Skeletal muscle cell (primary cell): ENCODE measurements around the gene OTOA.
"Not testable (repeated sequence)": the region's sequence is repeated elsewhere in the genome, so short reads cannot be mapped to it uniquely, and the experiment has no call there.

ENCODE experiments used
- DNase-seq: peaks from one replicate; pipeline ENCODE4 v3.0.0-alpha.2; 2010; ENCODE audit warnings: low read depth
- H3K4me3 ChIP-seq: 2 replicates; pipeline ENCODE4 v1.5.1; 2011; ENCODE audit warnings: low read depth, mild to moderate bottlenecking, control low read depth, low read length, moderate library complexity

The OTOA gene

DNA sequence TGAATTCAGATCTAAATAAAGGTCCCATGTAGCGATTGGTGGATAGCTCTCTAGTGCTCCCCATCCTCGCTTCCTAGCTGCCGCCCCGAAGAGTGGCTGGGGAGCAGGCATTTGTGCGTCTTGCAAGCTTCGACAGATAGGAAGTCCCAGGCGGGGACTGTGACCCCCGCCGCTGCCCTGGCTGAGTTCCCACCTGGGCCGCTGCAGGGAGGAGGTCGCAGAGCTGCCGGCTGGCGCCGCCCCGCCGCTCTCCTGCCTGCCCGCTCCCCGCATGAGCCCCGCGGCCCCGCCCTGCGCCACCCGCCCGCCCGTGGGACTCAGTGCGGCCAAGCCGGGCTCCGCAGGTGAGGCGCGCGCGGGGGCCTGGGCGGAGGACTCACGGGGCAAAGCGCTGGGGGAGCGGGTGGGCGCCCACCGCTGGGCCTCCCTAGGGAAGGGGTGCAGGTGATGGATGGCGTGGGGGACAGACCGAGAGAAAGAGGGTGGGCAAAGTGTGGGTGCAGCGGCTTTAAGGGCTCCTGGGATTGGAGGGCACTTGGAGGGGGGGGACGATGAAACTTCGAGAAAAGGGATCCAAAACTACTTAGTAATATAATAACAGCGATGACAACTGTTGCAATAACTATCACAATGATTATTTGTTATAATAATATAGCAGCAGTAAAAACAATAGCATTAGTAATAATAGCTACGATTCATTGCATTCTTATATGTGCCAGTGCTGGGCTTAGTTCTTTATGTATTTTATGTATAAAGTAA lies at the start of gene OTOA:
OTOA (plus strand) TSS at position 80 of the 759 bp plus-strand sequence. CDS start 14,547 bp downstream, outside the sequence.
- peak within 1 kb of the TSS; percentile 31 for H3K4me3 ChIP-seq
- DNase-seq, result no peak

DNA sequence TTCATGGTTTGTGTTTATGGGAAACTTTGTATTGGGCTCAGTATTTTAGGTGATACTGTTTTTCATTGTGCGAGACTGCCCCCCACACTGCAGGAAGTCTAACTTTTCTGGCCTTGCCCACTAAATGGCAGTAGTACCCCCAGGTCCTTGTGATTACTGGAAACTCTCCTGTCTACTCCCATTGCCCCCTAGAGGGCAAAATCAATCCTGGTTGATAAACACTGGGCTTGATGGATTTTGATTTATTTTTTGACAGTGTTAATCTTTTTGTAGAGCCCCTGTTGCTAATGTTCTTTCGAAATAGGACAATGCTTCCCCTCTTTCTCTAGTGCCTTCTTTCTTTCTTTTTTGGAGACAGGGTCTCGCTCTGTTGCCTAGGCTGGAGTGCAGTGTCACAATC lies 48.9 kb upstream of the OTOA start:
- DNase-seq, result no peak
- no peak overlapping the region for H3K4me3 ChIP-seq

GRCh38 chr16:21617607-21618006 lies 46.2 kb upstream of the OTOA start:
- DNase-seq, result no peak

DNA sequence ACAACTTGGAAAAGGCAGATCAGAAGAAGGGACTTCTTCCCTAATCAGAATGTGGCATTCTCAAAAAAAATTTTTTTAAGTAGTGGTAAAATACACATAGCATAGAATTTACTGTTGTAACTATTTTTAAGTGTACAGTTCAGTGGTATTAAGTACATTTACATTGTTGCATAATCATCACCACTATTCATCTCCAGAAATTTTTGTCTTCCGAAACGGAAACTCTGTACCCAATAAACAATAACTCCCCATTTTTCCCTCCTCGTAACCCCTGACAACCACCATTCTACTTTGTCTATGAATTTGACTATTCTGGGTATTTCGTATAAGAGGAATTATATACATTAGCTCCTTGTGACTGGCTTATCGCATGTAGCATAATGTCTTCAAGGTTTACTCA lies 45.5 kb upstream of the OTOA start:
- no peak for DNase-seq
- no peak overlapping the region for H3K4me3 ChIP-seq

More at GRCh38 chr16:21617607-21618006, 46.2 kb upstream of the OTOA start:
- no peak overlapping the region for H3K4me3 ChIP-seq

DNA sequence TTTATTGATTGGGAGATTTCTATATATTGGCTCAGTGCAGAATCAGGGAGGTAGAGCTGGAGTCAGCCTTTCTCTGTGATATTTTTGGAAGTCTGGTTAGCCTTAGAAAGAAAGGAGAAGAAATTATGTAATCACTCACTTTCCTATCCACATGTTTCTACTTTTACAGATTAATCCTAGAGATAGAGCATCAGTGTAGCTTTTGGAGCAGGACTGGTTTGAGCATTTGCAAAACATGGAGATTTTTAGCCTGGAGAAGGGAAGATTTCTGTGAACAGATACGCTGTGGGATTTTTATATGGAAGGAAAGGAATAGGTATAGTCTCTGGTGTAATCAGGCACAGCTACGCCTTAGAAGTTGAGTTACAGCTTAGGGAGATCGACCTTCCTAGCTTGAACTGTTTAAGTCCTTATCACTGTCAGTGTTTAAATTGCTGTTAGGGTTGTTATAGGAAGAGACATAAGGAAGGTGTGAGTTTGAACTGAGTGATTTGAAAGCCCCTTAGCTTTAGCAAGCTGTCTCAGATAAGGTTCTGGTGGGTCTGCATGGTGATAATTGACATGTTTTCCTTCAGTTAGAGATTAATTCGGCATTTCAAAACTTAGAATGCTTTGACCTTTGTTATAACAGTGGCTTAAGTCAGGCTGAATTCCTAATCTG lies 43.9 kb upstream of the OTOA start:
- DNase-seq, result no peak
- H3K4me3 ChIP-seq, result no peak overlapping the region

DNA sequence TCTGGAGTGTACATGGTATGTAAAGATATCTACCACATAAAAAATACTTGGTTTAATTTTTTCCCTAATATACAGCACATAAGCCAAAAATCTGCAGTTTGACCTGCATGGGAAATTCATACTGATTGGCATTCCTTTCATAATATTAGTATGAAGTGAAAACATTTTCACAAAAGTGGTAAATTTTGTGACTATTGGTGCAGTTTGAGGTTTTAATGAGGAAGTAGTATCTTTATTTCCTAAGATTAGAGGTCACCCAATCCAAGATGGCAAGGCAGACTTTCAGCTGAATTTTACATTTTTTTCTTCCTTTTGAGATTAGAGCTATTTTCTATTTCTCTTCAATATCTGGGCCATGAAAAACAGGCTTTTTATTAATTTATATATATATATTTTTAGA lies 43.2 kb upstream of the OTOA start:
- no peak overlapping the region for H3K4me3 ChIP-seq
- DNase-seq, result no peak

GRCh38 chr16:21622545-21622944 lies 41.2 kb upstream of the OTOA start:
- H3K4me3 ChIP-seq, result no peak overlapping the region
- DNase-seq, result no peak

DNA sequence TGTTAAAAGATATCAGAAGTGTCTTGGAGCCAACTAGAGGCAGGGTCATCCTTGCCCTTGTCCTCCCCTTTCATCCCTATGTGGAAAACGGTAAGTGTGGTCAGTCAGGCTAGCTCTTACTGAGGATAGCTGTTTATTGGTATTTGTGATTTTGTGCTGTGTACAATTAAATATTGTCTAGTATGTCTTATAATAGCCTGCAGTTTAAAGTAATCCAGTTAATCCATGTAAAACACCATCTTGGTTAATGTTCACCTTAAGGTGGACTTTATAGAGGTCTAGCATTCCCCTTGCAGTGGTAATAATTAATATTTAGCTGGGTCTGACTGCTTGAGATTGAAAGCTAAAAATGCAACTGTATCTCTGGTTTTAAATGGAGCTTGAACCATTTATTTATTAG lies 38.7 kb upstream of the OTOA start:
- no peak overlapping the region for H3K4me3 ChIP-seq
- no peak for DNase-seq

DNA sequence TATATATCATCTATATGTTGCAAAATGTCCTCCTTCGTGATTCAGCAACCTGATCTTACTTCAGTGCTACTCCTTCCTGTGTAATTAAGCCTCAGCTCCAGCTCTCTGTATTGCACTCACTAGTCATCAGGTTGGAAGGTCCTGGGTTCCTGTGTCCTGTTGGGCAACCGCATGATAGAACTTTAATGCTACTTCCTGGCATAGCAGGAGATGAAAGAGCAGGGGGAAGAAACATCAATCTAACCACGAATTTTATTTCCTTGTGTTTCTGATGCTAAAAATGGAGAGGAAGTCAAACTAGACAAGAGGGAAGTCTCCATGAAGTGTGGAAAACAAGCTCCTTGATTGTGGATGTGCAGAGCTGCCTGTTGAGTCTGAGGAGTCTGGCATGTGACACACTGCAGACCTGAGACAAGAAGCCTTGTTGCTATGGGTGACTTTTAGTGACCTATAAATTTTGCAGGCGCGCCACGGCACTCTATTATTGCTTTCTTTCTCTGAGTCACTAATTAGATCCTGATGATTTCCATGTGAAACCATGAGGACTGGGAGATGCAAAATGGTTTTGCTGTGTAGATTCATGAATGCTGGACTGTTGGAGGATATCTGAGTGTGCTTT lies 37.0 kb upstream of the OTOA start:
- peak; percentile 93 for DNase-seq
- no peak overlapping the region for H3K4me3 ChIP-seq

DNA sequence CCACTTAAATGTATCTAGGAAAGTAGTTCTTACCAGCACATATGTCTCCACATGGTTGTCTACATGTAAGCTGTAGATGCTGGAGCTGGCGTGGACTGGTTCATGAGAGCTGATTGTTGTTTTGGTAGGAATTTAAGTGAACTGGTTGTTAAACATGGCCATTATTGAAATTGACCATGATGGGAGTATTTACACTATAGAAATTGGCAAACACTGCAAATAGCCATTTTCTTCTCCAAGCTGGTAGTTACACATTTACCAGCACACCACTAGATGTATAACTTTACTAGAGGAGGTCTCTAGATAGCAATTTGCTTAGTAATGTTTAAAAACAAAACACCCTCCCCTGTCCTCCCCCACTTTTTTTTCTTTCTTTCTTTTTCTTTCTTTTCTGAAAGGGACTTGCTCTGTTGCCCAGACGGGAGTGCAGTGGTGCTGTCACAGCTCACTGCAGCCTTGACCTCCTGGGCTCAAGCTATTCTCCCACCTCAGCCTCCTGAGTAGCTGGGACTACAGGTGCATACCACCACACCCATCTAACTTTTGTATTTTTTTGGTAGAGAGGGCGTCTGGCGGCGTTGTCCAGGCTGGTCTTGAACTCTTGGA lies 35.5 kb upstream of the OTOA start:
- DNase-seq, result no peak
- H3K4me3 ChIP-seq, result no peak overlapping the region

DNA sequence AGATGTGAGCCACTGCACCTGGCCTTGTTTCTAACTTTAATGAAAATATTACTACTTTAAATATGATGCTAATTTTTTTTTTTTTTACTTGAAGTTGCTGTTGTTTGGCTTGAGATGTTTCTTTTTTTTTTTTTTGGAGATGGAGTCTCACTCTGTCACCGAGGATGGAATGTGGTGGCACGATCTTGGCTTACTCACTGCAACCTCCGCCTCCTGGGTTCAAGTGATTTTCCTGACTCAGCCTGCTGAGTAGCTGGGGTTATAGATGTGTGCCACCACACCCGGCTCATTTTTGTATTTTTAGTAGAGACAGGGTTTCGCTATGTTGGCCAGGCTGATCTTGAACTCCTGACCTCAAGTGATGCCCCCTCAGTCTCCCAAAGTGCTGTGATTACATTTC lies 35.0 kb upstream of the OTOA start:
- DNase-seq, result no peak
- no peak overlapping the region for H3K4me3 ChIP-seq

DNA sequence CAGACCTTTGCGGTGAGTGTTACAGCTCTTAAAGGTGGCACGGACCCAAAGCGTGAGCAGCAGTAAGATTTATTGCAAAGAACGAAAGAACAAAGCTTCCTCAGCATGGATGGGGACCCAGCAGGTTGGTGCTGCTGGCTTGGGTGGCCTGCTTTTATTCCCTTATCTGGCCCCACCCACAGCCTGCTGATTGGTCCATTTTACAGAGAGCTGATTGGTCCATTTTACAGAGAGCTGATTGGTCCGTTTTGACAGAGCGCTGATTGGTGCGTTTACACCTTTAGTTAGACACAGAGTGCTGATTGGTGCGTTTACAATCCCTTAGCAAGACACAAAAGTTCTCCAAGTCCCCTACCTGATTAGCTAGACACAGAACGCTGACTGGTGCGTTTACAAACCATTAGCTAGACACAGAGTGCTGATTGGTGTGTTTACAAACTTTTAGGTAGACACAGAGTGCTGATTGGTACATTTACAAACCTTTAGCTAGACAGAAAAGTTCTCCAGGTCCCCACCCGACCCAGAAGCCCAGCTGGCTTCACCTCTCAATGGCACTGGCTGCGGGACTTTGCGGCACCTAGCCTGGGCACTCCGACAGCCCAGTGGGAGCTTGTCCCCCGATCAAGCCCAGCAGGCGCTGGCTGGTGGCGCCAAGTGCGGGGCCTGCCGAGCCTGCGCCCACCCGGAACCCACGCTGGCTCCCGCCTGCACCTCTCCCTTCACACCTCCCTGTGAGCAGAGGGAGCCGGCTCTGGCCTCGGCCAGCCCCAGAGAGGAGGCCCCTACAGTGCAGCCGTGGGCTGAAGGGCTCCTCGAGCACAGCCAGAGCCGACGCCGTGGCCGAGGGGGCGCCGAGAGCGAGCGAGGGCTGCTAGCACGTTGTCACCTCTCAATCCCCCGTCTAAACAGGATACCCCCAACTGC lies 33.9 kb upstream of the OTOA start:
- not testable (repeated sequence) for DNase-seq, H3K4me3 ChIP-seq

DNA sequence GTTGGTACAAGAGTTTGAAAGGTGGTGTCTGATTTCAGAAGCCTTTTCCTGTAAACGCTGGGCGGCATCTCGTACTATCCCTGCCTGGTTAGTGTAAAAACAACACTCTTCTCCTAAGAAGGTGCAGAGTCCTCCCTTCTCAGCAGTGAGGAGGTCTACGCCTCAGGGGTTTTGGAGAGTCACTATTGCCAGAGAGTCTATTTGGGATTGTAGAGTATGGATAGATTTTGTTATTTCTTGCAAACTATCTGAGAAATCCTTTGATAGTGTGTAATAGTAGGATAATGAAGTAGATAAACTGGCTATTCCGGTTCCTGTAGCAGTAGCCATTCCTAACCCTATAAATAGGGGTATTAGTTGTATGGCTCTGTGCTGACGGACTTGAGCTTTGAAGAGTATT lies 32.9 kb upstream of the OTOA start:
- DNase-seq, H3K4me3 ChIP-seq: not testable (repeated sequence)

- DNase-seq, result not testable (repeated sequence)
These were observed 32.4 kb upstream of the OTOA start for GRCh38 chr16:21631376-21631775.

GRCh38 chr16:21631951-21632575 lies 31.7 kb upstream of the OTOA start:
- H3K4me3 ChIP-seq, DNase-seq: not testable (repeated sequence)

More at GRCh38 chr16:21631376-21631775, 32.4 kb upstream of the OTOA start:
- not testable (repeated sequence) for H3K4me3 ChIP-seq

- H3K4me3 ChIP-seq, result no peak overlapping the region
- DNase-seq, result no peak
These were observed 29.6 kb upstream of the OTOA start for GRCh38 chr16:21634216-21634615.

DNA sequence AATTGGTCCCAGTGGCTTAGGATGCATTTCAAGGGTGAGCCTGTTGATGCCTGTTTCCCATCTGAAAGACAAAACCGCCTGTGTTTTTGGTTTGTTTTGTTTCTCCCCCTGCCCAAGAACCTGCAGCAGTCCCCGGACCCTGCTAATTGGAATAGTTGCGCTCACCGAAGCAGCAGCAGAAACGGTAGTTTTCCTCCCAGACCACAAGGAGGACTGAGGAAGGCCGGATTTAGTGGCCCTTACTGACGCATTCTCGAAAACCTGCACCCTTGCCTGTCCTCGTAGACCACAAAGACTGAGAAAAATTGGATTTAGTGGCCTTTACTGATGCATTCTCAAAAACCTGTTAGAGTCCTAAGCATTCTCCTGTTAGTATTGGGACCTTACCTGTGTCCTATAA lies 28.1 kb upstream of the OTOA start:
- DNase-seq, H3K4me3 ChIP-seq: not testable (repeated sequence)

- no peak for DNase-seq
- no peak overlapping the region for H3K4me3 ChIP-seq
These were observed 26.5 kb upstream of the OTOA start for GRCh38 chr16:21637032-21637968.
